ENCODE results near the gene CLDN9. TPM values are rescaled to one million over a fixed set of nuclear protein-coding genes. Genes with fewer than 3 reads are reported as not detected.
A peak's percentile ranks its signal among the peaks of the same experiment; 100 is the strongest.

CLDN9 gene
- total RNA-seq, 2 experiments from 2014 or later = not detected

DNA sequence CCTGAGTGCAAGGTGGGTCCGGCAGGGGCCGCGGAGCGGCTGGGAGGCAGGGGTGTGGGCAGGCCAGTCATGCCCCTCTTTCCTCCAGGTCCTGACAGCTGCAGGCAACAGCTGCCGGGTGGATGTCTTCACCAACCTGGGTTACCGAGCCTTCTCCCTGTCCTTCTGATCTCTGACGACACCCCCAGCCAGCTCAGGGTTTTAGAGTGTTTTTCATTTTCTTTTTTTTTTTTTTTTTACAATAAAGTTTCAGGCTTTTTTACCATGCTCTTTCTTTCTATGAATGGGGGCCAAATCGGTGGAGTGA is 14.7 kb downstream of the CLDN9 start:
- POLR2A ChIA-PET = interaction anchor here (0.9 to 2.0 kb wide), 9 partner anchors 20 to 131 kb away, joined by 3 to 20 read pairs (median 8); partner anchors contain the start of genes IL32, PKMYT1 and ZNF213
- Histone ChIP-seq H3K4me3 (ENCODE audit: low read length) (no peak overlapping the region), H3K9me3 (ENCODE audit: control insufficient read depth in 1 of 2, insufficient read depth in 1 of 2, low read length in 2 of 2) (peaks cover 0 to 4% of the 10 kb centered on the region in 2 experiments), H3K36me3 (ENCODE audit: insufficient read depth, low read length) (peaks cover 20% of the 10 kb centered on the region), H3K27ac (ENCODE audit: low read depth in 1 of 2, low read length in 2 of 2) (no peak overlapping the region), H3K27me3 (ENCODE audit: control insufficient read depth in 1 of 2, insufficient read depth in 2 of 2, low read length in 2 of 2) (peaks cover 18 to 30% of the 10 kb centered on the region in 2 experiments), H3K4me1 (ENCODE audit: insufficient read depth, low read length) (peaks cover 63% of the 10 kb centered on the region)
- Mint-ChIP-seq H3K27me3 (peaks cover 24% of the 10 kb centered on the region), H3K4me1 (ENCODE audit: low read depth) (peaks cover 42% of the 10 kb centered on the region), H3K9me3 (no peaks in the 10 kb centered on the region), H3K27ac (no peak overlapping the region), H3K36me3 (ENCODE audit: low read depth) (peaks cover 22% of the 10 kb centered on the region), H3K4me3 (no peak overlapping the region)
- DNase-seq (peak in 1 of 14 experiments; percentile 46), ATAC-seq (ENCODE audit: poor library complexity) (no peak)
- no peak for TF ChIP-seq CTCF (IDR thresholded peaks at IDR 0.05)
- intact Hi-C loops (cut with DNase I, micrococcal nuclease) = loop anchor here in 1 of 2 experiments (10.0 kb wide), 1 partner anchor 427 kb away; no protein-coding TSS in a partner anchor
- CTCF ChIA-PET = interaction anchor here (0.8 to 9.0 kb wide), 12 partner anchors 9 to 144 kb away, joined by 3 to 181 read pairs (median 4); partner anchors contain the start of genes CLDN6, FLYWCH2, PKMYT1 and ZNF213

DNA sequence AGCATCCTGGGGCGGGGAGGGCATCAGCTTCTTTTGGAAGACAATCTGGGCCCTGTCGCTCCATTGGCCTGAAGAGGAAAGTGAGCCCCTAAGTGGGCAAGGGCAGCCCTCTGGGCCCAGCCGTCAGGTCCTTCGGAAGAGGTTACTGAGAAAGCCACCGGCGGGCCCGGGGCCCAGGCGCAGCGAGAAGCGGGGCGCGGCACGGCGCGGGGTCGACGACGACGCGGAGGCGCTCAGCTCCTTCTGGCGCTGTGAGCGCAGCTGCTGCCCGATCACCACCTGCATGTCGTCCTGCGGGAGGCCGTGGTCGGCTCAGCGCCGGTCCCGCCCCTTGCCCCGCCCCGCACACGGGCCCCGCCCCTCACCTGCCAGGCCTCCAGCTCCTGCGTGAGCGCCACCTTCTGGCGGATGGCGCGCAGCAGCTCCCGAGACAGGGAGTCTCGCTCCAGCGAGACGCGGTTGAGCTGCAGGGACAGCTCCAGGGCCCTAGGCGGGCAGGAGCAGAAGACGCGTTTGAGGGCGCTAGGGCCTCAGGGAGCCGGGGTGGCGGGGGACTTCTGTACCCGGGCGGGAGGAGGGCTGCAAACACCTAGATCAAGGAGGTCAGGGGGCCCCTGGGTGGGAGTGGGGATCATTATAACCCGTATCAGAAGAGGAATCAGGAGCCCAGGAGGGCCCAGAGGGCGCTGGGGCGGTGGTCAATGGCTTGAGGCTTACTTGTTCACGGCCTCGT is 15.4 kb downstream of the CLDN9 start:
- no peak overlapping the region for H3K4me3 ChIP-seq (ENCODE audit: low read length)
- H3K4me1 ChIP-seq (ENCODE audit: insufficient read depth, low read length) = peaks cover 56% of the 10 kb centered on the region
- peaks cover 35% of the 10 kb centered on the region for H3K4me1 Mint-ChIP-seq (ENCODE audit: low read depth)
- peaks cover 20% of the 10 kb centered on the region for H3K36me3 ChIP-seq (ENCODE audit: insufficient read depth, low read length)
- peaks cover 31% of the 10 kb centered on the region for H3K27me3 Mint-ChIP-seq
- TF ChIP-seq CTCF (IDR thresholded peaks at IDR 0.05) = peak; percentile 84
- peaks cover 22% of the 10 kb centered on the region for H3K36me3 Mint-ChIP-seq (ENCODE audit: low read depth)
- DNase-seq (peak; percentile 77 to 95 (median 86)), ATAC-seq (ENCODE audit: poor library complexity) (peak; percentile 42)
- H3K27ac ChIP-seq (ENCODE audit: low read depth in 1 of 2, low read length in 2 of 2) = no peak overlapping the region
- POLR2A ChIA-PET = interaction anchor here (0.9 to 4.5 kb wide), 14 partner anchors 8 to 131 kb away, joined by 3 to 24 read pairs (median 6); partner anchors contain the start of genes IL32, PKMYT1, TNFRSF12A and ZNF213
- H3K9me3 ChIP-seq (ENCODE audit: control insufficient read depth in 1 of 2, insufficient read depth in 1 of 2, low read length in 2 of 2) = peaks cover 0 to 9% of the 10 kb centered on the region in 2 experiments
- intact Hi-C loops (cut with DNase I, micrococcal nuclease) = loop anchor here (1.0 to 10.0 kb wide), 3 partner anchors 25 to 427 kb away; no protein-coding TSS in a partner anchor
- no peaks in the 10 kb centered on the region for H3K9me3 Mint-ChIP-seq
- no peak overlapping the region for H3K27ac Mint-ChIP-seq
- H3K27me3 ChIP-seq (ENCODE audit: control insufficient read depth in 1 of 2, insufficient read depth in 2 of 2, low read length in 2 of 2) = peaks cover 25 to 34% of the 10 kb centered on the region in 2 experiments
- CTCF ChIA-PET = interaction anchor here (0.6 to 9.0 kb wide), 19 partner anchors 8 to 145 kb away, joined by 3 to 181 read pairs (median 4); partner anchors contain the start of genes CLDN6, FLYWCH2, IL32 and PKMYT1
- peak overlapping the region; percentile 78 for H3K4me3 Mint-ChIP-seq

- peaks cover 0 to 9% of the 10 kb centered on the region in 2 experiments for H3K9me3 ChIP-seq (ENCODE audit: control insufficient read depth in 1 of 2, insufficient read depth in 1 of 2, low read length in 2 of 2)
Measured at GRCh38 chr16:3028716-3029319, 16.1 kb downstream of the CLDN9 start.

More at GRCh38 chr16:3028716-3029319, 16.1 kb downstream of the CLDN9 start:
- ATAC-seq (ENCODE audit: poor library complexity) = no peak
- Histone ChIP-seq H3K27me3 (ENCODE audit: control insufficient read depth in 1 of 2, insufficient read depth in 2 of 2, low read length in 2 of 2) (peaks cover 31 to 40% of the 10 kb centered on the region in 2 experiments), H3K4me3 (ENCODE audit: low read length) (no peak overlapping the region), H3K36me3 (ENCODE audit: insufficient read depth, low read length) (peaks cover 20% of the 10 kb centered on the region), H3K27ac (ENCODE audit: low read depth in 1 of 2, low read length in 2 of 2) (no peak overlapping the region), H3K4me1 (ENCODE audit: insufficient read depth, low read length) (peaks cover 49% of the 10 kb centered on the region)
- H3K27me3 Mint-ChIP-seq = peaks cover 37% of the 10 kb centered on the region
- intact Hi-C loops (cut with DNase I, micrococcal nuclease) = loop anchor here (1.0 to 10.0 kb wide), 3 partner anchors 26 to 426 kb away; no protein-coding TSS in a partner anchor
- H3K4me3 Mint-ChIP-seq = no peak overlapping the region
- H3K36me3 Mint-ChIP-seq (ENCODE audit: low read depth) = peaks cover 22% of the 10 kb centered on the region
- H3K9me3 Mint-ChIP-seq = no peaks in the 10 kb centered on the region
- peaks cover 31% of the 10 kb centered on the region for H3K4me1 Mint-ChIP-seq (ENCODE audit: low read depth)
- POLR2A ChIA-PET = interaction anchor here (1.0 to 4.5 kb wide), 14 partner anchors 8 to 130 kb away, joined by 3 to 24 read pairs (median 7); partner anchors contain the start of genes IL32, TNFRSF12A and ZNF213
- no peak for TF ChIP-seq CTCF (IDR thresholded peaks at IDR 0.05)
- CTCF ChIA-PET = interaction anchor here (0.6 to 9.0 kb wide), 16 partner anchors 9 to 140 kb away, joined by 3 to 181 read pairs (median 4); partner anchors contain the start of genes CLDN6, IL32, PKMYT1 and TNFRSF12A
- peak in 1 of 14 experiments; percentile 36 for DNase-seq
- H3K27ac Mint-ChIP-seq = no peak overlapping the region

Measured in CD4-positive, alpha-beta T cell (primary cell).